A549 (cell line): Measurements from ENCODE around the gene MCM3. TPM values are rescaled to one million over a fixed set of nuclear protein-coding genes. Genes with fewer than 3 reads are reported as not detected.

Experiments used
- ATAC-seq, 2 experiments: fragments of 200-7000 bp in 1 of 2; fragments of >200 bp in 1 of 2; cut with Nextera tagmentation in 1 of 2; cut with Tn5 transposase in 1 of 2; 3 replicates each; pipeline versions ENCODE4 v1.8.0 to v1.9.1; 2018 to 2020; ENCODE audit warnings: mild to moderate bottlenecking in 1 of 2, moderate library complexity in 1 of 2
- CTCF ChIA-PET: fragments of 300-600 bp; sonication (Branson Sonifier 250); formaldehyde crosslinking; extraction: SDS; loops from one replicate; lab custom pipeline; 2021; ENCODE audit warnings: antibody characterized with exemption, inconsistent platforms; lab: Yijun Ruan, JAX
- POLR2A ChIA-PET: fragments of 350-600 bp; formaldehyde crosslinking; extraction: SDS; loops from one replicate; lab custom pipeline; 2021; ENCODE audit warnings: antibody characterized with exemption, inconsistent platforms; lab: Yijun Ruan, JAX
- DNase-seq, 2 experiments: peaks; one replicate each; pipeline versions ENCODE4 v3.0.0 to v3.0.0-alpha.2; 2011 to 2016; ENCODE audit warnings: low read depth in 1 of 2, low spot score in 1 of 2
- FAIRE-seq: peaks from 2 replicates; lab custom pipeline; 2011; peaks lifted over from hg19 to GRCh38; lab: Jason Lieb, UNC
- H3K27ac ChIP-seq, 2 experiments: fragments of >200 bp; sonication (Bioruptor Twin); formaldehyde crosslinking; 3 replicates each; pipeline ENCODE4 v1.5.1; 2016 to 2017
- H3K4me1 ChIP-seq: fragments of >200 bp; sonication (Bioruptor Twin); formaldehyde crosslinking; 3 replicates; pipeline ENCODE4 v1.6.1; 2016
- H3K4me2 ChIP-seq: fragments of >200 bp; sonication (Bioruptor Twin); formaldehyde crosslinking; 3 replicates; pipeline ENCODE4 v1.6.1; 2016
- H3K4me3 ChIP-seq: fragments of >200 bp; sonication (Bioruptor Twin); formaldehyde crosslinking; 3 replicates; pipeline ENCODE4 v1.5.1; 2016
- H3K9me3 ChIP-seq: fragments of >200 bp; sonication (Bioruptor Twin); formaldehyde crosslinking; 3 replicates; pipeline ENCODE4 v1.6.1; 2016
- CBX2 ChIP-seq: fragments of 200-600 bp; sonication (generic); IDR thresholded peaks from 2 replicates; pipeline ENCODE4 v1.6.1; 2016; ENCODE audit warnings: low read depth, mild to moderate bottlenecking, borderline replicate concordance
- CTCF ChIP-seq: fragments of >200 bp; sonication (Bioruptor Twin); formaldehyde crosslinking; IDR thresholded peaks from 3 replicates; pipeline ENCODE4 v1.5.1; 2016
- E2F6 ChIP-seq: IDR thresholded peaks from 2 replicates; pipeline ENCODE4 v1.6.1; 2012; ENCODE audit warnings: low read depth, borderline replicate concordance
- FOSB ChIP-seq: fragments of 250-450 bp; sonication (Bioruptor Pico); IDR thresholded peaks from 2 replicates; pipeline ENCODE4 v1.5.0; 2020; ENCODE audit warnings: mild to moderate bottlenecking, moderate library complexity
- FOXS1 ChIP-seq: fragments of 250-450 bp; sonication (Bioruptor Pico); IDR thresholded peaks from 2 replicates; pipeline ENCODE4 v1.5.0; 2020; ENCODE audit warnings: mild to moderate bottlenecking, moderate library complexity
- HDAC2 ChIP-seq: fragments of 200-600 bp; sonication (generic); IDR thresholded peaks from 2 replicates; pipeline ENCODE4 v1.6.1; 2016
- HEYL ChIP-seq: fragments of 250-450 bp; sonication (Bioruptor Pico); IDR thresholded peaks from 2 replicates; pipeline ENCODE4 v1.8.0; 2021; ENCODE audit warnings: mild to moderate bottlenecking, moderate library complexity
- JUN ChIP-seq, 2 experiments: fragments of >200 bp; sonication (Bioruptor Twin); formaldehyde crosslinking; IDR thresholded peaks; 2 replicates in 1 of 2; 3 replicates in 1 of 2; pipeline ENCODE4 v1.6.1; 2016 to 2017
- JUNB ChIP-seq: fragments of >200 bp; sonication (Bioruptor Twin); formaldehyde crosslinking; IDR thresholded peaks from 2 replicates; pipeline ENCODE4 v1.6.1; 2016
- KDM1A ChIP-seq: fragments of 200-600 bp; sonication (generic); IDR thresholded peaks from 2 replicates; pipeline ENCODE4 v1.6.1; 2016; ENCODE audit warnings: low read depth, mild to moderate bottlenecking
- KDM5A ChIP-seq: fragments of 200-600 bp; sonication (generic); IDR thresholded peaks from 2 replicates; pipeline ENCODE4 v1.6.1; 2016; ENCODE audit warnings: antibody characterized with exemption, mild to moderate bottlenecking
- MAZ ChIP-seq: fragments of 150-350 bp; IDR thresholded peaks from 2 replicates; pipeline ENCODE4 v1.6.1; 2014; ENCODE audit warnings: antibody characterized with exemption, low read depth, low read length, borderline replicate concordance
- NPAS2 ChIP-seq: fragments of 250-450 bp; sonication (Bioruptor Pico); IDR thresholded peaks from 2 replicates; pipeline ENCODE4 v1.8.0; 2022; ENCODE audit warnings: mild to moderate bottlenecking, moderate library complexity, borderline replicate concordance
- NR3C1 ChIP-seq: fragments of >200 bp; sonication (Bioruptor Twin); formaldehyde crosslinking; IDR thresholded peaks from 3 replicates; pipeline ENCODE4 v1.6.1; 2017
- POLR2AphosphoS2 ChIP-seq: conservative IDR thresholded peaks from 2 replicates; pipeline ENCODE4 v1.6.1; 2012; ENCODE audit warnings: low read length, improper control_type of control experiment, inconsistent platforms
- RAD21 ChIP-seq, 2 experiments: fragments of >200 bp in 1 of 2; sonication (Bioruptor Twin) in 1 of 2; formaldehyde crosslinking in 1 of 2; IDR thresholded peaks in 1 of 2; conservative IDR thresholded peaks in 1 of 2; 2 replicates in 1 of 2; 3 replicates in 1 of 2; pipeline ENCODE4 v1.6.1; 2012 to 2018; ENCODE audit warnings: inconsistent platforms in 1 of 2
- SMC3 ChIP-seq: fragments of >200 bp; sonication (Bioruptor Twin); formaldehyde crosslinking; IDR thresholded peaks from 3 replicates; pipeline ENCODE4 v1.6.1; 2018; ENCODE audit warnings: inconsistent platforms
- TFCP2L1 ChIP-seq: fragments of 250-450 bp; sonication (Bioruptor Pico); IDR thresholded peaks from 2 replicates; pipeline ENCODE4 v1.5.0; 2021; ENCODE audit warnings: mild to moderate bottlenecking
- ZC3H11A ChIP-seq: fragments of 450-650 bp; IDR thresholded peaks from 2 replicates; pipeline ENCODE4 v1.6.1; 2014; ENCODE audit warnings: antibody characterized with exemption, mild to moderate bottlenecking
- ZSCAN20 ChIP-seq: fragments of 250-450 bp; sonication (Bioruptor Pico); IDR thresholded peaks from 2 replicates; pipeline ENCODE4 v1.8.0; 2022; ENCODE audit warnings: mild to moderate bottlenecking, moderate library complexity
- WGBS: methylation state at CpG from one replicate; pipeline ENCODE4 v1.1.6; 2017; ENCODE audit errors: missing lambda C conversion rate; 5-methylcytosine and 5-hydroxymethylcytosine counted together
- polyA plus RNA-seq, 4 experiments: library from polyadenylated mRNA; depleted of rRNA in 3 of 4; stranded (reverse); fragments of >200 nt; fragmentation: RNase III in 1 of 4; extraction: RNeasy Plus Mini Kit Qiagen cat#74134 plus additional on column Dnase treatment in 1 of 4; gene quantifications; 2 replicates in 3 of 4; 3 replicates in 1 of 4; pipeline ENCODE4 v1.2.3, GENCODE V29; 2011 to 2017

Gene MCM3
- polyA plus RNA-seq, 2 of the 4 experiments (the other 2 are of a cell fraction) = 101 to 111 TPM

GRCh38 chr6:52241819-52242218, 42.7 kb downstream of the MCM3 start (continued):
- no peak for TF ChIP-seq KDM5A

- Histone ChIP-seq H3K4me1 (no peaks in the 10 kb centered on the region), H3K4me2 (peak overlapping the region; percentile 57), H3K27ac (no peak overlapping the region), H3K4me3 (no peak overlapping the region), H3K9me3 (no peaks in the 10 kb centered on the region)
- ATAC-seq (peak; percentile 95 to 98), FAIRE-seq (no peak), DNase-seq (peak; percentile 33 to 59)
- WGBS = 22% methylated on average over 15 of the region's 15 CpGs
- CTCF ChIA-PET = interaction anchor here (0.6 to 1.4 kb wide), 8 partner anchors 9 to 77 kb away, joined by 3 to 8 read pairs (median 4); no protein-coding TSS in a partner anchor
- TF ChIP-seq JUNB (no peak), KDM1A (no peak), SMC3 (peak; percentile 42; the same call in 2 of the 3 replicates), HEYL (CRISPR knock-in tag) (no peak), E2F6 (no peak), FOXS1 (CRISPR knock-in tag) (no peak), HDAC2 (no peak), RAD21 (conservative IDR thresholded peaks at IDR 0.05 in 1 of 2, IDR thresholded peaks at IDR 0.05 in 1 of 2) (peak; percentile 46 to 62; a peak in 4 of 5 replicates), CTCF (peak; percentile 30; the same call in 2 of the 3 replicates)
- POLR2A ChIA-PET = no interaction called here
Measured at GRCh38 chr6:52233975-52234823, 50.3 kb downstream of the MCM3 start.

GRCh38 chr6:52233005-52233404, 51.5 kb downstream of the MCM3 start:
- ATAC-seq (no peak), FAIRE-seq (no peak), DNase-seq (no peak)
- WGBS = 57% methylated on average over 4 of the region's 4 CpGs
- Histone ChIP-seq H3K9me3 (no peaks in the 10 kb centered on the region), H3K4me3 (no peak overlapping the region), H3K4me1 (no peaks in the 10 kb centered on the region), H3K27ac (no peak overlapping the region), H3K4me2 (no peak overlapping the region)
- CTCF ChIA-PET = no interaction called here
- TF ChIP-seq NR3C1 (no peak), POLR2AphosphoS2 (no peak), TFCP2L1 (CRISPR knock-in tag) (no peak), ZC3H11A (no peak), ZSCAN20 (CRISPR knock-in tag) (no peak), CBX2 (no peak), NPAS2 (CRISPR knock-in tag) (no peak), FOSB (CRISPR knock-in tag) (no peak), HDAC2 (no peak), JUN (IDR thresholded peaks at IDR 0.05) (no peak), MAZ (no peak)
- POLR2A ChIA-PET = no interaction called here
